Body of pancreas (tissue), 4 donors: ENCODE data around the gene CHRDL2.

ENCODE experiments used
- POLR2A ChIP-seq, 3 donors: fragments of 450-650 bp; IDR thresholded peaks; one replicate each; pipeline ENCODE4 v1.6.1; 2016; ENCODE audit warnings: antibody characterized with exemption in 3 of 3, mild to moderate bottlenecking in 2 of 3
- TF ChIP-seq, protein P1 (sequence below), 7 experiments: fragments of 450-650 bp in 4 of 7; fragments of 200-600 bp in 3 of 7; sonication (generic) in 3 of 7; IDR thresholded peaks; one replicate each; pipeline ENCODE4 v1.5.1; 2016 to 2019; ENCODE audit warnings: antibody characterized with exemption in 7 of 7

DNA sequence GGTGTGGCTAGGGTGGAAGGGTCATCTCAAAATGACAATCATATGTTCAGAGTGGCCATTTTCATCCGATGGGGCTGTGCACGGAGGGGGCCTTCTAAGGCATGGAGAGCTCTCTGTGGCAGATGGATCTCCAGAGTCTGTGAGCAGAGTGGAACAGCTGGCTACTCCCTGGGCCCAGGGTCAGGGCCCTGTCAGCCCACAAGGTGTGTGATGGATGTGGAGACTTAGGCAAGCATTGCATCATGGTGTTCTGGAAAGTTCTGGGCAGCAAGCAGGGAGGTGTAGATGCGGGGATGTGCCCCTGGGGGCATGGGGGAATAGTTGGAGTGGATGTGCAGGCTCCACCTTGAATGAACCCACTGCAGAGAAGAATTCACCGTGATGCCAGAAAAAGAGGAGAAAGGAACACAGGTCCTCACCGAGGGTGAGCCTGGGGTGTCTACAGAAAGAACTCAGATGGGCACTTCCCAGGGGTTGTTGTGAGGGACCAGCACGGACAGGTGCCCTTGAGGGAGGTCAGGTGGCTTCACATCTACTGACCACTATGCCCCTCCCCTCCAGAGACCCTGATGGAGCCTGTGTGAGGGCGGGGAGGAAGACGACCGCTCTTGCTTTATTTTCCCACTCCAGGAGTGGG lies 51.1 kb downstream of the CHRDL2 start:
- TF ChIP-seq, protein P1, sequence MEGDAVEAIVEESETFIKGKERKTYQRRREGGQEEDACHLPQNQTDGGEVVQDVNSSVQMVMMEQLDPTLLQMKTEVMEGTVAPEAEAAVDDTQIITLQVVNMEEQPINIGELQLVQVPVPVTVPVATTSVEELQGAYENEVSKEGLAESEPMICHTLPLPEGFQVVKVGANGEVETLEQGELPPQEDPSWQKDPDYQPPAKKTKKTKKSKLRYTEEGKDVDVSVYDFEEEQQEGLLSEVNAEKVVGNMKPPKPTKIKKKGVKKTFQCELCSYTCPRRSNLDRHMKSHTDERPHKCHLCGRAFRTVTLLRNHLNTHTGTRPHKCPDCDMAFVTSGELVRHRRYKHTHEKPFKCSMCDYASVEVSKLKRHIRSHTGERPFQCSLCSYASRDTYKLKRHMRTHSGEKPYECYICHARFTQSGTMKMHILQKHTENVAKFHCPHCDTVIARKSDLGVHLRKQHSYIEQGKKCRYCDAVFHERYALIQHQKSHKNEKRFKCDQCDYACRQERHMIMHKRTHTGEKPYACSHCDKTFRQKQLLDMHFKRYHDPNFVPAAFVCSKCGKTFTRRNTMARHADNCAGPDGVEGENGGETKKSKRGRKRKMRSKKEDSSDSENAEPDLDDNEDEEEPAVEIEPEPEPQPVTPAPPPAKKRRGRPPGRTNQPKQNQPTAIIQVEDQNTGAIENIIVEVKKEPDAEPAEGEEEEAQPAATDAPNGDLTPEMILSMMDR (IDR thresholded peaks at IDR 0.05), result no peak
- no peak for TF ChIP-seq POLR2A (IDR thresholded peaks at IDR 0.05)
